GM21737 (cell line): ENCODE data around the gene SYT12.

ENCODE experiments used
- ATAC-seq: cut with Tn5 transposase; IDR thresholded peaks from one replicate; pipeline ENCODE4 v1.9.1; 2021; ENCODE audit warnings: mild to moderate bottlenecking, moderate library complexity; ENCODE audit not compliant: unreplicated experiment

The SYT12 gene

DNA sequence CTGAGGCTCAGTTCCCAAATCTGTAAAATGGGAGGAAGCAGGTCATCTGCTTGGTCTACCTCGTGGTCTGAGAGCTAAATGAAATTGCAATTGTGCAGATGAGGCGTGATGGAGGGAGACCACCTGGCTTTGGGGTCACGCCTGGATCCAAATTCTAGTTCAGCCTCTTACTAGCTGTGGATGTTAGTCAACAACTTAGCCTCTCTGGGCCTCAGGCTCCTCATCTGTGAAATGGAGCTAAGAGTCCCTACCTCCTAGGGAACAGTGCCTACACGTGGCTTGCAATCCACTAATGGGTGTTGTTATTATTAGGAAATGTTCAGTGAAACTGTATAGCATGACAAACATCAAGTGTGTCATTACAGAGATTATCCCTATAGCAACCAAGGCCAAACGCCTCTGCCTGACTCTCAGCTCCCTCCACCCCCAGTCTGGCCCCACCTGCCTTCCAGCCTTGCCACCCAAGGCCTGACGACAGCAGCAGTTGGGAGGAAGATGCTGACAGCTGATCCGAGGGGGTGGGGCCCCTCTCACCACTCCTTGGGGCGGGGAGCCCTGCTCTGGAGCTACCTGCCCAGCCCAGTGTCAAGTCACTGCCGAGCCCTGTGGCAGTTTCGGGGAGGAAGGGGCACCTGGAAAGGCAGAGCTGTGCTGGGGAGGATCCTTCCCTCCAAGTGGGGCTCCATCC lies 32.0 kb downstream of the SYT12 start:
- no peak for ATAC-seq

DNA sequence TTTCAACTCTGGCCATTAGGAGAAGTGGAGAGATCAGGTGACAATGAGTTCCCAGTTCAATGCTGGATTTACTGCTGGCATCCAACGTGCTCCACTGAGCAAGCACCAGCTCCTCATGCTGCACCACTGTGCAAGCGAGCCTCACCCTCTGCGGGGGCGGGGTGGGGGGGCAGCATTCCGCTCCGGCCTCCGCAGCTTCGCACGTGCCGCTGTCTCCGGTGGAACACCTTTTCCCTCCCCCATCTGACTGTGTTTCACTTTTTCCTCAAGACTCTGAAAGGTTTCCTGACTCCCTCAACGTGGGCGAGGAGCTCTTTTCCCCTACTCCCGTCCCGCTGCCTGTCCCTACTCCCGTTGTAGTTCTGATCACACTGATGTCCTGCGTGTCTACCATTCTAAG lies 32.9 kb downstream of the SYT12 start:
- ATAC-seq = no peak

DNA sequence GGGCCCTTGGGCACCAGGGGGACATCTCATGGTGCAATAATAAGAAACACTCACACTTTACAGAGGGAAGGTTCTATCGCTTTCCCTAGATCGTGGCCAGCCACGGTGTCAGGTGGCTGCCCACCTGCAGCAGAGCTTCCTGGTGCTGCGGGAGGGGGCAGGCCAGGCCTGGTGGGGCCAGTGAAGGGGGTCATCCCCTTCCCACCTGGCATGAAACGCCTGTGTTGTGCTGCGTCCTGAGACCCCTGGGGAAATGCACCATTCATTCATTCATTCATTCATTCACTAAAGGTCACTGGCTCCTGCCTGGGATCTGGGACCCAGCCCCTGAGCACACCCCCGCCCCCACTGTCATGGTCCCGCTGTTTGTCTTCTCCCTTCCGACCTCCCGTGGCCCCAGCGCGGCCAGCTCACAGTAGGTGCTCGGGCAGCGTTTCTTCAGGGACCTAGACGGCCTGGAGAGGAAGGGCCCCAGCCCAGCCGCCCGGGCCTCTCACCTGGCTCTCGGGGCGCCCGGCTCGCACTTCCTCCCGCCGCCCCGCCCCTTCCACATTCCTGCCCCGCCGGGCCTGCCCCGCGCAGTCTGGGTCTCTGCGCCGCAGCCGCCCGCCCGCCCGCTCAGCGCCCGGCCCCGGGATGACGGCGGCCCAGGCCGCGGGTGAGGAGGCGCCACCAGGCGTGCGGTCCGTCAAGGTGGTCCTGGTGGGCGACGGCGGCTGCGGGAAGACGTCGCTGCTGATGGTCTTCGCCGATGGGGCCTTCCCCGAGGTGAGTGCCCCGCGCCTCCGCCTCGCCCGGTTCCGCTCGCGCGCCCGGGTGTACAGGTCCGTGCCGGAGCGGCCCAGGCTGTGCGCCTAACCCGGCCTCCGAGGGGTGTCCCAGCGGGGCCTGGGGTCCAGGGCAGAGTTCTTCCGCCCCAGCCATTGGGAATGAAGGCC lies 33.6 kb downstream of the SYT12 start, which contains the start of gene RHOD:
Gene RHOD (plus strand): TSS at position 581 of the 938 bp plus-strand sequence. CDS start 56 bp downstream, at position 637.
- no peak for ATAC-seq

DNA sequence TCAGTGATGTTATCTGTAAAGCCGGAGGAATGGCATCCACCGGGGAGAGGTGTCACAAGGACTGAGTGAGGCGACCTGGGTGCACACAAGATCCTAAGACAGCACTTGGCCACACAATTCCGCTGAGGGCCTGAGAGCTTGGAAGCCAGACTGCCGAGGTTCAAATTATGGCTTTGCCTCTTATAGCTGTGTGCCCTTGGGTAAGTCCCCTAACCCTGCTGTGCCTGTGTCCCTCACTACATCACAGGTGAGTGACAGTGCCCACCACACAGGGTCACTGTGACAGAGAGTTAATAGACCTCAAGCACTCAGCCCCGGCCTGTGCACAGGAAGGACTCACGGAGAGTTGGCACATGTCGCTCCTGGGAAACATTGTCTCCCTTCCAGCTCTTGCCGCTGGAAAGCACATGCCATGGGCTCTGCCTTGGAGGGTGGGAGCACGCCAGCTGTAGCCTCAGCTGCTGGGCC lies 34.3 kb downstream of the SYT12 start:
- ATAC-seq = no peak

DNA sequence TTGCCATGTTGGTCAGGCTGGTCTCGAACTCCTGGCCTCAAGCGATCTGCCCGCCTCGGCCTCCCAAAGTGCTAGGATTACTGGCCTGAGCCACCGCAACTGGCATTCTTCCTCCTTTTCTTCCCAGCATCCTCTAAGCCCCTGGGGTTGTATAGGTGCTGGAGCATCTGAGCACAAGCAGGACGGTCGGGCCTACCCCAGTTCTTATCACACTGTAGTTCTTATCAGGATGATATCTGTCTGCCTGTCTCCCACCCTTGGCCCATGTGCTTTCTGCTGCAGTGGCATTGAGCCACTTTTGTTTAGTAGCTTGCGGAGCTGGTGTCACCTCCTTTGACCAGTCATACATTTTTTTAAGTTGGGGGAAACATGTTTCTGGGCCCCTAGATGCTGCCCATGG lies 35.6 kb downstream of the SYT12 start:
- no peak for ATAC-seq

DNA sequence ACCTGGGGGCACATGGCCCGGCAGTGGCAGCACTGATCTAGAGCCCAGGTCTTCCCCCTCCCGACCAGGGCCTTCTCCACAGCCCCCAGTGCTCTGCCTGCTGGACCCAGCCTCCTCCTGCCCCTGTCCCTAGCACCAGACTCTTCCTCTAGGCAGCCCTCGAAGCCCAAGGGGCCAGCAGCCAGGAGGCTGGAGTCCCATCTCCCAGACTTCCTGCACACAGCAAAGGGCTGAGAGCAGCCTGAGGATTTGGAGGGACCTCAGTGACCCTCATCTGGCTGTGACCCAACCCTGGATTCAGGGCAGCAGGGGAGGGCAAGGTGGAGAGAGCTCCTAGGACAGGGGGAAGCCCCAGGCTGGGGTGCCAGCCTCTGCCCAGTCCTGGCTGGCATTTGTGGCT lies 36.7 kb downstream of the SYT12 start:
- ATAC-seq = no peak

DNA sequence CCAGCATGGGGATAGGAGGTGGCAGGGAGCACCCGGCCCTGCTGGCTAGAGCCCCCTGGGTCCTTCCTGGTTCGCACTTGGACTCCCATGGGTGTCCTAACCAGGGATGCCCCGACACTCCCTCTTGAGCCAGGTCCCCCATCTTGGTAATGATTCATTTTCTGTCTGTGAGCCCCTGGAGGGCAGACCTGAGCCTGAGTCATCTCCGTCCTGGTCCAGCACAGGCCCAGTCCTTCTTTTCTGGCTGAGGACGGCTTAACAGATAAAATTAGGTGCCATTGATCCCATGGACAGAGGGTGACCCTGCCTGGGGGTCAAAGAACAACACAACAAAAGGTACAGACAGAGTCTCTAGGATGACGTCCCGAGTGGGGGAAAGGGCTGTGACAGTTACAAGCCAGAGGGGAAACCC lies 37.2 kb downstream of the SYT12 start:
- no peak for ATAC-seq

DNA sequence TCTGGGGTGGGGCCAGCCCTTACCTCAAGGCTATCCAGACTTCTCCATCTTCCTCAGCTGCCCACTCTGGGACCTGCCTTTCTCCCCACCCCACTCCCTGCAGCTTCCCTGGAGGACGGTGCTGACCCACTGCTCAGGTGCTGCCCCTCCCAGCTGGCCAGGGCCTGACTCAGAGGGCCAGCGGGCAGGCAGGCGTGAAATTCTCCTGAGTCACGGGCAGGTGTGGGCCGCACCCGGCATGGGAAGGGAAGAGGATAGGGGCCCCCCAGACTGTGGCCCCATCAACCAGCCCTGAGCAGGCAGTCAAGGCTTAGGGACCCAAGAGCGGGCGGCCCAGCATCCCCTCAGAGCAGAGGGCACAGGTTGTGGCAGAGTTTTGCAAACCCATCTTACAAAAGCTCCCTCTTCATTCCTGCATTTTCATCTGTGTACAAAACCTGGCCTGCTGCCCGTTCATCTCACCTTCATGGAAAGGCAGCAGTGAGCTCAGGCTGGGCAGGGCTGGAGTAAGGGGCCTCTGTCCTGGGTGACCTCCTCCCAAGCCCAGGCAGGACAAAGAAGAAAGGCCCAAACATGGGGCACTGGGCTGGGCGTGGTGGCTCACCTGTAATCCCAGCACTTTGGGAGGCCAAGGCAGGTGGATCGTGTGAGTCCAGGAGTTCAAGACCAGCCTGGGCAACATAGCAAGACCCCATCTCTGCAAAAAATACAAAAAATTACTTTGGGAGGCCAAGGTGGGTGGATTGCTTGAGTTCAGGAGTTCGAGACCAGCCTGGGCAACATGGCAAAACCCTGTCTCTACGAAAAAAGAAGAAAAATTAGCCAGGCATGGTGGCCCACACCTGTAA lies 39.8 kb downstream of the SYT12 start:
- no peak for ATAC-seq

DNA sequence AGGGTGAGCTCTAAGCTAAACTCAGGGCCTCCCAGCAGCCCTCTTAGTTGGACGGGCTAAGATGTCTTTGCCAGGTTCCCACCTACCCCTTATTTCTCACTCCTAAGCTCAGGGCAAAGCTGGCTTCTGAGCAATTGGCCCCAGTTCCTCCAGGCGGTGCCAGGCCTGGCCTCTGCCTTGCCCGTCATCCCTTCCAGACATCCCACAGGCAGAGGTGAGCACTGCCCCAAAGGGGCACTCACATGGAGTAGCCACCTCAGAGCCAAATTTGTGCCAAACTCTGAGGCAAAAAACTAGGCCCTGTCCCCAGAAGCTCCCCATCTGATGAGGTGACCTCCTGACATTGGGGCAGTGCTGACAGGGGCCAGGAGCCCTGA lies 43.4 kb downstream of the SYT12 start:
- ATAC-seq = no peak

DNA sequence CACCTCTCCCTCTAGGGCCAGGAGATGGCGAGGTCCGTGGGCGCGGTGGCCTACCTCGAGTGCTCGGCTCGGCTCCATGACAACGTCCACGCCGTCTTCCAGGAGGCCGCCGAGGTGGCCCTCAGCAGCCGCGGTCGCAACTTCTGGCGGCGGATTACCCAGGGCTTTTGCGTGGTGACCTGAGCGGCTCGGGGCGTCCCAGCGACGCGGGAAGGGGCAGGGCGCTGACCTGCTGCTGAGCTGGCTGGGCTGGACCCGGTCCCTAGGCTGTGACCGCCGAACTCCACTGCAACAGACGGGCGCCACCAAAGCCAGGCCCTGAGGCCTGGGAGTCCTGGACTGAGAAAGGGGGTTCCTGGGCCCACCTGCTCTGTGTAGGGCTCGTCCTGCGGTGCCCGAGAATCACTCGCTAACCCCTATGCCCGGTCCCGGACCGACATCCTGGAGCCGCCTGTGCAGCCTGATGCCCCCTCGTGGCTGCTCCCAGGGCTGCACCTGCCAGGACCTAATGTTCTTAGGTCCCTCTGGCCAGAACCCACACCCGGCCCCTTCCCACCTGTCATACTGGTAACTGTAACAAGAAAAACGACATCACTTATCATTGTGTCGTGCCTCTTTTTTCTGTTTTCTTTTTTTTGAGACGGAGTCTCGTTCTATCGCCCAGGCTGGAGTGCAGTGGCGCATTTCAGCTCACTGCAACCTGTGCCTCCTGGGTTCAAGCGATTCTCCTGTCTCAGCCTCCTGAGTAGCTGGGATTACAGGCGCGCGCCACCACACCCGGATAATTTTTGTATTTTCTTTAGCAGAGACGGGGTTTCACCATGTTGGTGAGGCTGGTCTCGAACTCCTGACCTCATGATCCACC lies 48.7 kb downstream of the SYT12 start:
- ATAC-seq = no peak

DNA sequence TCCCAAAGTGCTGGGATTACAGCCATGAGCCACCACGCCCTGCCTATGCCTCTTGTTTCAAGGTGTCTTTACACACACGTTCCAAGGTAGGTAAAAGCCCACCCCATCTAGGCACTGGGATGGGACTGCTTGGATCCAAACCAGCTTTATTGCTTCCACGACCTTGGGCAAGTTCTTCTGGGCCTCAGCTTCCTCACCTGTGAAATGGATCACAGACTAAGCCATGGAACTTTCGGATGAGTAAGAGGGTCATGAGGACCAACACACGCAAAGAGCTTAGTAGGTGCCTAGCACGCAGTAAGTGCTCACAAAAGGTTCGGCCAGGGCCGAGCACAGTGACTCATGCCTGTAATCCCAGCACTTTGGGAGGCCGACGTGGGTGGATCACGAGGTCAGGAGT lies 49.4 kb downstream of the SYT12 start:
- ATAC-seq = no peak

DNA sequence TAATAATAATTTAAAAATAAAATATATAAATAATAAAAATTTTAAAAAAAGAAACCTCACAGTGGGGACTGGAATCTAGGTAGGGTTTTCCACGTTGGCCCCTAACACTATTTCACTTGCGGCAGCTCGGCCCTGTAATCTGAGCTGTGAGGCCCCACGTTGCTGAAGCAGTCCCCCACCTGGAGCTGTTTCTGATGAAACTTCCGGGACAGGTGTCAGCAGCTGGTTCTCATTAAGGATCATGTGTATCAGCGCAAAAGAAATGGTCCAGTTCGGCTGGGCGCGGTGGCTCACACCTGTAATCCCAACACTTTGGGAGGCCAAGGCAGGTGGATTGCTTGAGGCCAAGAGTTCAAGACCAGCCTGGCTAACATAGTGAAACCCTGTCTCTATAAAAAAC lies 51.0 kb downstream of the SYT12 start:
- ATAC-seq = no peak

DNA sequence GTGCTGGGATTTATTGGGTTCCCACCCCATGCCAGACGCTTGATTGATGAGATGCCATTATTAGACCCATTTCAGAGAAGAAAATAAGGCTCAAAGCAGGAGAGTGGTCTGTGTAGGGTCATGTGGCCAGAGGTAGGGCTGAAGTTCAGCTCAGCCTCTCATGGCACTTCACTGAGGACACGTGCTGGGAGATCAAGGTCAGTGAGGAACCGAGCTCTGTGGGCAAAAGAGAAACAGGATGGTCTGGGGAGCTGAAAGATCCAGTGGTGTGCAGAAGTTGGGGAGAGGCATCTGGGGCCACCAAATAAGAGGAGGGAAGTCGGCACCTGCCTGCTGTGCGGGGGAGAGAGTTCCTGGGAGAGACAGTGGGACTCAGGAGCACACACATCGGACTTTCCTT lies 53.3 kb downstream of the SYT12 start:
- no peak for ATAC-seq

DNA sequence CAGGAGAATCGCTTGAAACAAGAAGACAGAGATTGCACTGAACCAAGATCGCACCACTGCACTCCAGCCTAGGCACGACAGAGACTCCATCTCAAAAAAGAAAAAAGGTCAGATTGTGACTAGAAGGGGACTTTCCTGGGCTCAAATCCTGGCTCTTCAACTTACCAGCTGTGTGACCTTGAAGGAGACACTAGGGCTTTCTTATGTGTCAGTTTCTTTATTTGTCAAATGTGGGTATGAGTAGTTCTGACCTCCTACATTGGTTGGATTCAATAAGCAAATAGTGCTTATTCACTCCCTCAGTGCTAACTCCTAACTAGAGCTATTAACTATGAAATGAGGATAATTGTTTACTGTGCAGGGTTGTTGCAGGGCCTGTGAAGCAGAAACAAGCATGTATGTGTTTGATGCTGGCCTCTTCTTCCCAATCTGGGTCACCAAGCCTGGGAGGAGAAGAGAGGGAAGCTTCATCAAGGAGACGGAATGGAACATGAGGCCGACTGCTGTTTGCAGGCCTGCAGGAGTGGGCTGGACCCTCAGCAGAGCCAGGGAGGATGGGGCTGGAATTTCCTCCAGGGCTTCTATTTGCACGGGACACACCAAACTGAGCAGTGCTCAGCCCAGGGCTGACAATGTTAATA lies 56.3 kb downstream of the SYT12 start:
- no peak for ATAC-seq

DNA sequence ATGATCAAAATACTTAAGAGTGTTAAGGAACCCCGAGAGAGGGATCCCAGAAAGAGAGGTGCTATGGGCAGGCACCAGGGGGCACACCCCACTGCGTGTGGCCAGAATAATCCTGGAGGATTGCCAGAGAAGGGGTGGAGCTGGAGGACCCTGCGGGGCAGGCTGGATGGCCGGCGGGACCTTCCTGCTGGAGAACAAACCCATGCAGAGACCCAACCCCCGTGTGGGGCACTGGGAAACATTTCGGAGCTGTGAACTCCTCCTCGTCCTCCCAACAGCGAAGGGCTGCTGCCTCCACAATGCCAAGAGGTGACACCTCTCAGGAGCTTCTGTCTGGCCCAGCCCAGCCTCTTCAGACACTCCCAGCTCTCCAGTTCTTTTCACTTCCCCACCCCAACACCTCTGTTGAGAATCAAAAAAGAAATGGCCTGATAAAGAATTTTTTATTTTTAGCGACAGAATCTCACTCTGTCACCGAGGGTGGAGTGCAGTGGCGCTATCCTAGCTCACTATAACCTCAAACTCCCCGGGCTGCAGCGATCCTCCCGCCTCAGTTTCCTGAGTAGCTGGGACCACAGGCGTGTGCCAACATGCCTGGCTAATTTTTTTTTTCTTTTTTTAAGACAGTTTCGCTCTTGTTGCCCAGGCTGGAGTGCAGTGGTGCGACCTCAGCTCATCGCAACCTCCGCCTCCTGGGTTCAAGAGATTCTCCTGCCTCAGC lies 59.3 kb downstream of the SYT12 start:
- no peak for ATAC-seq

DNA sequence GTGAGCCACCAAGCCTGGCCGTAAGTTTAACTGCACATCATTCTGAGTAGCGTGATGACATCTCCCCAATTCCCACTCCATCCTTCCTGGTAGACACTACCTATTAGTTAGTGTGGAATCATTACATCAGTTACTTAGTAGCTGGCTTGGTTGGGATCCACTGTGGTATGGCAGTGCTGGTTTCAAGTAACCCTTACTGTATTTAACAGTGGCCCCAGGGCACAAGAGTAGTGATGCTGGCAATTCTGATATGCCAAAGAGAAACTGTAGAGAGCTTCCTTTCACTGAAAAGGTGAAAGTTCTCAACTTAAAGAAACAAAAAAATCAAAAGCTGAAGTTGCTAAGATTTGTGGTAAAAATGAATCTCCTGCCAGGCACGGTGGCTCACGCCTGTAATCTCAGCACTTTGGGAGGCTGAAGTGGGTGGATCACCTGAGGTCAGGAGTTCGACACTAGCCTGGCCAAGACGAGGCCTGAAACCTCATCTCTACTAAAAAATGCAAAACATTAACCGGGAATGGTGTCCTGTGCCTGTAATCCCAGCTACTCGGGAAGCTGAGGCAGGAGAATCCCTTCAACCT lies 60.9 kb downstream of the SYT12 start:
- ATAC-seq = no peak

DNA sequence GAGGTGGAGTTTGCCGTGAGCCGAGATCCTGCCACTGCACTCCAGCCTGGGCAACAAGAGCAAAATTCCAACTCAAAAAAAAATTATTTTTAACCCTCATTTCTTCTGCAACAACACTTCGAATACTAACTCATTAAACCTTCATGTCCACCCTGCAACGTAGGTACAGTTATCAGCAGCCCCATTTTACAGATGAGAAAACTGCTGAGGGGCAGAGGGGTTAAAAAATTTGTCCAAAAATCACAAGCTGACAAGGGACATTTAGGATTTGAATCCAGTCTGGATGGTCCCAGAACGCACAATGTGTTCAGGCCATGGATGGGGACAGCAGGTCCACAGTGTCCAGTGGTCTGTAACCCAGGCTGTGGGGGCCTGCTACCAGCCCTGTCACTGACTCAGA lies 62.7 kb downstream of the SYT12 start:
- ATAC-seq = no peak

DNA sequence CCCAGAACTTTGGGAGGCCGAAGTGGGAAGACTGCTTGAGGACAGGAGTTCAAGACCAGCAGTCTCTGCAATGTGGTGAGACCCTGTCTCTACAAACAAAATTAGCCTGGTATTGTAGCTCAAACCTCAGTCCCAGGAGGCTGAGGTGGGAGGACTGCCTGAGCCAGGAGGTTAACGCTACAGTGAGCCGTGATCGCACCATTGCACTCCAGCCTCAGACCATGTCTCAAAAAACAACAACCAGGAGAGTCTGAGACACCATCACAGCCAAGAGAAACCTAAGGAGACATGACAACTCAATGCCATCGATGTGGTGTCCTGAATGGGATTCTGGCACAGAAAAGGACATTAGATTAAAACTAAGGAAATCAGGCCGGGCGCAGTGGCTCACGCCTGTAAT lies 67.8 kb downstream of the SYT12 start:
- ATAC-seq = no peak

DNA sequence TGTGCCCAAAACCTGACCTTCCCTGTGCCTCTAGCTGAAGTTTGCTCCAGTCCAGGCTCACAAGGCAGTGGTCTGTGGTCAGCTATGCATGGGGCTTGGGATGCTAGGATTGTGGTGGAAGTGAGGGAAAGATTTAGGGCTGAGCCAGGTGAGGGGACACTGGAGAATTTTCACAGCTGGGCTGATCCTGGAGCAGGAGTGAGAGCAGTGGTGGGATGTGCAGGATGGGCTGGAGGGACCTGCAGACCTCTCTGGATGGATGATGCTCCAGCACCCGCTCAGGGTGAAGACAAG lies 72.2 kb downstream of the SYT12 start:
- no peak for ATAC-seq
